Caco-2 (cell line): Measurements from ENCODE around the gene UQCRHL. TPM values are rescaled to one million over a fixed set of nuclear protein-coding genes. Genes with fewer than 3 reads are reported as not detected.
A peak's percentile ranks its signal among the peaks of the same experiment; 100 is the strongest.

ENCODE experiments used
- BruUV-seq: library from RNA; stranded (reverse); fragments of 400-500 nt; replicated peaks from 2 replicates; lab custom pipeline; 2021; lab: Mats Ljungman, UMichigan
- CTCF ChIA-PET: fragments of 300-600 bp; sonication (Branson Sonifier 250); formaldehyde crosslinking; loops from one replicate; lab custom pipeline; 2022; ENCODE audit warnings: antibody characterized with exemption; lab: Charles Lee
- POLR2A ChIA-PET: fragments of 300-600 bp; sonication (Branson Sonifier 250); formaldehyde crosslinking; loops from one replicate; lab custom pipeline; 2022; ENCODE audit warnings: antibody characterized with exemption; lab: Charles Lee
- DNase-seq, 2 experiments: peaks; one replicate each; pipeline versions ENCODE4 v3.0.0 to v3.0.0-alpha.2; 2020 to 2022
- H3K27me3 ChIP-seq: replicated peaks from 2 replicates; pipeline ENCODE4 v1.6.0; 2011; ENCODE audit warnings: low read length; ENCODE audit not compliant: control insufficient read depth, insufficient read depth
- H3K36me3 ChIP-seq: 2 replicates; pipeline ENCODE4 v1.5.1; 2011; ENCODE audit warnings: low read length; ENCODE audit not compliant: control insufficient read depth, insufficient read depth
- H3K4me1 ChIP-seq: fragments of 250-450 bp; sonication (Bioruptor Pico); 2 replicates; pipeline ENCODE4 v1.5.1; 2020; ENCODE audit warnings: mild to moderate bottlenecking
- H3K4me3 ChIP-seq: 2 replicates; pipeline ENCODE4 v1.5.1; 2011; ENCODE audit warnings: low read depth, mild to moderate bottlenecking, control low read depth, low read length
- H3K9me3 ChIP-seq: fragments of 250-450 bp; sonication (Bioruptor Pico); 2 replicates; pipeline ENCODE4 v1.5.1; 2020; ENCODE audit warnings: mild to moderate bottlenecking, moderate library complexity
- H3K27ac Mint-ChIP-seq: one replicate; pipeline ENCODE4 v1.8.0; 2022; ENCODE audit warnings: mixed read lengths; ENCODE audit not compliant: unreplicated experiment
- H3K27me3 Mint-ChIP-seq: one replicate; pipeline ENCODE4 v1.8.0; 2022; ENCODE audit warnings: mixed read lengths; ENCODE audit not compliant: insufficient read depth, unreplicated experiment
- H3K36me3 Mint-ChIP-seq: one replicate; pipeline ENCODE4 v1.8.0; 2022; ENCODE audit warnings: mild to moderate bottlenecking, mixed read lengths; ENCODE audit not compliant: insufficient read depth, unreplicated experiment
- H3K4me1 Mint-ChIP-seq: one replicate; pipeline ENCODE4 v1.8.0; 2022; ENCODE audit warnings: low read depth, mixed read lengths; ENCODE audit not compliant: unreplicated experiment
- H3K4me3 Mint-ChIP-seq: one replicate; pipeline ENCODE4 v1.8.0; 2022; ENCODE audit warnings: mild to moderate bottlenecking, moderate library complexity, mixed read lengths; ENCODE audit not compliant: unreplicated experiment
- H3K9me3 Mint-ChIP-seq: one replicate; pipeline ENCODE4 v1.8.0; 2022; ENCODE audit warnings: mixed read lengths; ENCODE audit not compliant: unreplicated experiment
- intact Hi-C: fragments of 100-400 bp; cut with micrococcal nuclease; formaldehyde crosslinking; loops from one replicate; pipeline ENCODE4 v1.10.0; 2022; ENCODE audit not compliant: unreplicated experiment
- total RNA-seq: library from RNA; stranded (reverse); gene quantifications from 2 replicates; pipeline ENCODE4 v1.2.3, GENCODE V29; 2022
- TF ChIP-seq, protein P1 (sequence below), 2 experiments: fragments of 200-600 bp in 1 of 2; IDR thresholded peaks; 1 replicate in 1 of 2; 2 replicates in 1 of 2; pipeline versions ENCODE4 v1.5.1 to v1.8.0; 2011 to 2022; ENCODE audit warnings: antibody characterized with exemption in 1 of 2, control low read depth in 1 of 2, inconsistent platforms in 1 of 2, low read depth in 1 of 2, low read length in 1 of 2, mild to moderate bottlenecking in 1 of 2, moderate library complexity in 1 of 2; ENCODE audit not compliant: insufficient read depth in 1 of 2, severe bottlenecking in 1 of 2, unreplicated experiment in 1 of 2

UQCRHL gene
- total RNA-seq, 1 experiment from 2014 or later: 1.8 TPM

DNA sequence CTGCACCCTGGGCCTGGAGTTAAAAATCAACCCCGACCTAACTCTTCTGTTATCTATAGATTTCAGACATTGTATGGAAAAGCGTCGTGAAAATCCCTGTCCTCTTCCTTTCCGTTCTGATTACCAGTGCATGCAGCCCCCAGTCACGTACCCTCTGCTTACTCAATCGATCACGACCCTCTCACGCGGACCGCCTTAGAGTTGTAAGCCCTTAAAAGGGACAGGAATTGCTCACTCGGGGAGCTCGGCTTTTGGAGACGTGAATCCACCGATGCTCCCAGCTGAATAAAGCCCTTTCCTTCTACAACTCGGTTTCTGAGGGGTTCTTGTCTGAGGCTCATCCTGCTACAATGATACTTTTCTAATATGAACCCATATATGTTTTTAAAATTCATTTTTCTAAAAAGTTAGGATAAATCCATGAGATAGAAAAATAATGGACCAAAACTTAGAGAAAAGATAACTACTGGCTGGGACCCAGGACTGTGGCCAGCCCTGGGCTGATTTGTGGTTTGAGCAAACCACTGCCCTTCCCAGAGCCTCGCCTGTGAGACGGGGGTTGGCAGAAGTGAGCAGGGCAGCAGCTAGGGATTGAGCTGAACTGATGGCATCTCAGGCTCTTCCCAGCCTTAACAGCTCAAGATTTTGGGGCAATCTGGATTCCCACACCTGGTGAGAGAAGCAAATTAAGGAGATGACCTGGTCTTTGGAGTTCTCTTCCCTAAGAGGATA, 5.0 kb downstream of the UQCRHL start:
- Mint-ChIP-seq H3K9me3 (no peaks in the 10 kb centered on the region), H3K27me3 (no peaks in the 10 kb centered on the region), H3K27ac (peak overlapping the region; percentile 87), H3K36me3 (peaks cover 21% of the 10 kb centered on the region), H3K4me3 (no peak overlapping the region), H3K4me1 (peaks cover 51% of the 10 kb centered on the region)
- Histone ChIP-seq H3K27me3 (no peaks in the 10 kb centered on the region), H3K9me3 (no peaks in the 10 kb centered on the region), H3K4me1 (peaks cover 41% of the 10 kb centered on the region), H3K4me3 (no peak overlapping the region), H3K36me3 (no peaks in the 10 kb centered on the region)
- DNase-seq: no peak
- TF ChIP-seq, protein P1, sequence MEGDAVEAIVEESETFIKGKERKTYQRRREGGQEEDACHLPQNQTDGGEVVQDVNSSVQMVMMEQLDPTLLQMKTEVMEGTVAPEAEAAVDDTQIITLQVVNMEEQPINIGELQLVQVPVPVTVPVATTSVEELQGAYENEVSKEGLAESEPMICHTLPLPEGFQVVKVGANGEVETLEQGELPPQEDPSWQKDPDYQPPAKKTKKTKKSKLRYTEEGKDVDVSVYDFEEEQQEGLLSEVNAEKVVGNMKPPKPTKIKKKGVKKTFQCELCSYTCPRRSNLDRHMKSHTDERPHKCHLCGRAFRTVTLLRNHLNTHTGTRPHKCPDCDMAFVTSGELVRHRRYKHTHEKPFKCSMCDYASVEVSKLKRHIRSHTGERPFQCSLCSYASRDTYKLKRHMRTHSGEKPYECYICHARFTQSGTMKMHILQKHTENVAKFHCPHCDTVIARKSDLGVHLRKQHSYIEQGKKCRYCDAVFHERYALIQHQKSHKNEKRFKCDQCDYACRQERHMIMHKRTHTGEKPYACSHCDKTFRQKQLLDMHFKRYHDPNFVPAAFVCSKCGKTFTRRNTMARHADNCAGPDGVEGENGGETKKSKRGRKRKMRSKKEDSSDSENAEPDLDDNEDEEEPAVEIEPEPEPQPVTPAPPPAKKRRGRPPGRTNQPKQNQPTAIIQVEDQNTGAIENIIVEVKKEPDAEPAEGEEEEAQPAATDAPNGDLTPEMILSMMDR (IDR thresholded peaks at IDR 0.05; ENCODE audit: insufficient read depth in 1 of 2, low read depth in 1 of 2, low read length in 1 of 2, severe bottlenecking in 1 of 2, unreplicated experiment in 1 of 2): no peak
- CTCF ChIA-PET: interaction anchor here (1.0 kb wide), 1 partner anchor 11 kb away, joined by 6 read pairs; no protein-coding TSS in a partner anchor
- no TSS peak for BruUV-seq
- POLR2A ChIA-PET: interaction anchor here (0.5 to 1.4 kb wide), 2 partner anchors 31 to 47 kb away, joined by 4 read pairs; no protein-coding TSS in a partner anchor
- intact Hi-C loops: loop anchor here (5.0 kb wide), 1 partner anchor 120 kb away; no protein-coding TSS in a partner anchor

- ChIA-PET CTCF (interaction anchor here (0.5 to 2.0 kb wide), 3 partner anchors 8 to 195 kb away, joined by 3 to 6 read pairs (median 6); no protein-coding TSS in a partner anchor), POLR2A (interaction anchor here (0.8 to 1.5 kb wide), 3 partner anchors 34 to 49 kb away, joined by 3 to 6 read pairs (median 3); partner anchors contain the start of gene SPEN)
- no peaks in the 10 kb centered on the region for H3K9me3 ChIP-seq
- H3K4me3 ChIP-seq: peak overlapping the region; percentile 39
- no peaks in the 10 kb centered on the region for H3K36me3 ChIP-seq
- peak; percentile 96 to 98 for DNase-seq
- Mint-ChIP-seq H3K27me3 (no peaks in the 10 kb centered on the region), H3K27ac (peak overlapping the region; percentile 95), H3K4me3 (peak overlapping the region; percentile 64), H3K9me3 (no peaks in the 10 kb centered on the region), H3K4me1 (peaks cover 63% of the 10 kb centered on the region), H3K36me3 (peaks cover 28% of the 10 kb centered on the region)
- peaks cover 59% of the 10 kb centered on the region for H3K4me1 ChIP-seq
- TF ChIP-seq, protein P1 (IDR thresholded peaks at IDR 0.05; ENCODE audit: insufficient read depth in 1 of 2, low read depth in 1 of 2, low read length in 1 of 2, severe bottlenecking in 1 of 2, unreplicated experiment in 1 of 2): no peak
- intact Hi-C loops: loop anchor here (1.0 to 5.0 kb wide), 4 partner anchors 9 to 122 kb away; no protein-coding TSS in a partner anchor
- TSS peak; percentile 48 for BruUV-seq
- no peaks in the 10 kb centered on the region for H3K27me3 ChIP-seq
Observed at GRCh38 chr1:15799928-15800835, 7.3 kb downstream of the UQCRHL start.
